ENCODE measurements around the gene PRIMA1. TPM values are rescaled to one million over a fixed set of nuclear protein-coding genes. Genes with fewer than 3 reads are reported as not detected.

Gene PRIMA1
- total and polyA plus RNA-seq, 10 of the 15 experiments (the other 5 are each of a cell fraction or from before 2014, with no cell fraction given), result not detected

GRCh38 chr14:93788543-93789227 lies 400 bp upstream of the PRIMA1 start:
- in situ Hi-C loops (cut with MboI) (no loop called here), intact Hi-C loops (cut with micrococcal nuclease; ENCODE audit: unreplicated experiment) (no loop called here)
- CTCF ChIA-PET, result no interaction called here
- no peaks in the 10 kb centered on the region for H4K20me1 ChIP-seq (ENCODE audit: control insufficient read depth, insufficient read depth)
- H3K4me3 ChIP-seq, result no peak overlapping the region
- RAD21 ChIA-PET (ENCODE audit: unreplicated experiment), result no interaction called here
- H3K9ac ChIP-seq (ENCODE audit: control insufficient read depth, insufficient read depth, low read length), result no peak overlapping the region
- no peaks in the 10 kb centered on the region for H3K4me1 ChIP-seq (ENCODE audit: control insufficient read depth, insufficient read depth, low read length)
- no peak overlapping the region for H3K4me2 ChIP-seq (ENCODE audit: control insufficient read depth, insufficient read depth)
- no peaks in the 10 kb centered on the region for H3K79me2 ChIP-seq (ENCODE audit: control insufficient read depth, insufficient read depth, low read length)
- POLR2A ChIA-PET, result no interaction called here
- no peaks in the 10 kb centered on the region; the same call in 2 of the 3 replicates for H3K9me3 ChIP-seq (replicated peaks; ENCODE audit: control insufficient read depth, insufficient read depth, low read length)
- FAIRE-seq, result no peak
- 35% methylated on average over 55 of the region's 79 CpGs for WGBS (ENCODE audit: insufficient coverage, insufficient replicate concordance, low lambda C conversion rate, missing lambda C conversion rate)
- peaks cover 6 to 8% of the 10 kb centered on the region in 2 experiments; a peak in 3 of 4 replicates for H3K27me3 ChIP-seq (replicated peaks in 1 of 2; ENCODE audit: control insufficient read depth in 2 of 2, insufficient read depth in 2 of 2, low read length in 1 of 2)
- no peak overlapping the region for H3K27ac ChIP-seq (ENCODE audit: control insufficient read depth, insufficient read depth)
- SMC1A ChIA-PET (ENCODE audit: uncharacterized antibody, unreplicated experiment), result no interaction called here
- H3K36me3 ChIP-seq (ENCODE audit: control insufficient read depth in 2 of 2, insufficient read depth in 2 of 2, low read length in 1 of 2), result no peaks in the 10 kb centered on the region
- BruUV-seq (replicated peaks), result no TSS peak
- no peak for DNase-seq (ENCODE audit: low read depth, low spot score)
- no peak overlapping the region for H2AFZ ChIP-seq (ENCODE audit: control insufficient read depth, low read depth, low read length)
- no peak for ATAC-seq
- no peak for TF ChIP-seq CBFB (IDR thresholded peaks at IDR 0.05; ENCODE audit: low read depth)
- TF ChIP-seq EED (IDR thresholded peaks at IDR 0.05; ENCODE audit: low read depth), result no peak
- no peak for TF ChIP-seq IKZF2 (IDR thresholded peaks at IDR 0.05)
- no peak for TF ChIP-seq FOXK2 (IDR thresholded peaks at IDR 0.05)
- TF ChIP-seq ZNF622 (IDR thresholded peaks at IDR 0.05), result no peak
- TF ChIP-seq ZBTB11 (CRISPR knock-in tag; IDR thresholded peaks at IDR 0.05), result no peak
- TF ChIP-seq PRDM15 (CRISPR knock-in tag; IDR thresholded peaks at IDR 0.05), result no peak
- no peak for TF ChIP-seq ATF2 (IDR thresholded peaks at IDR 0.05; ENCODE audit: low read length)
- TF ChIP-seq TBL1XR1 (IDR thresholded peaks at IDR 0.05; ENCODE audit: low read depth, low read length), result no peak
- no peak for TF ChIP-seq HCFC1 (IDR thresholded peaks at IDR 0.05; ENCODE audit: low read length)
- no peak for TF ChIP-seq EZH2 (IDR thresholded peaks at IDR 0.05; ENCODE audit: borderline replicate concordance, control insufficient read depth, low read depth, low read length)
- TF ChIP-seq SUPT20H (IDR thresholded peaks at IDR 0.05; ENCODE audit: borderline replicate concordance, control insufficient read depth, low read depth, low read length), result no peak
- TF ChIP-seq RCOR1 (conservative IDR thresholded peaks at IDR 0.05; ENCODE audit: low read depth, low read length), result no peak
- no peak for TF ChIP-seq LARP7 (IDR thresholded peaks at IDR 0.05)
- no peak for TF ChIP-seq ZNF24 (IDR thresholded peaks at IDR 0.05)
- TF ChIP-seq ESRRA (IDR thresholded peaks at IDR 0.05; ENCODE audit: low read length), result no peak
- TF ChIP-seq PAX5 (IDR thresholded peaks at IDR 0.05; ENCODE audit: borderline replicate concordance, low read depth, low read length), result no peak

Measured in GM12878 (cell line).